Stimulated activated naive CD4-positive, alpha-beta T cell (primary cell): ENCODE results near the gene GPSM1.
"Not testable (repeated sequence)": the region's sequence is repeated elsewhere in the genome, so short reads cannot be mapped to it uniquely, and the experiment has no call there.

Source experiments
- DNase-seq, 6 experiments: peaks; one replicate each; lab custom pipeline; 2025; lab: John Stamatoyannopoulos, UW

The GPSM1 gene

DNA sequence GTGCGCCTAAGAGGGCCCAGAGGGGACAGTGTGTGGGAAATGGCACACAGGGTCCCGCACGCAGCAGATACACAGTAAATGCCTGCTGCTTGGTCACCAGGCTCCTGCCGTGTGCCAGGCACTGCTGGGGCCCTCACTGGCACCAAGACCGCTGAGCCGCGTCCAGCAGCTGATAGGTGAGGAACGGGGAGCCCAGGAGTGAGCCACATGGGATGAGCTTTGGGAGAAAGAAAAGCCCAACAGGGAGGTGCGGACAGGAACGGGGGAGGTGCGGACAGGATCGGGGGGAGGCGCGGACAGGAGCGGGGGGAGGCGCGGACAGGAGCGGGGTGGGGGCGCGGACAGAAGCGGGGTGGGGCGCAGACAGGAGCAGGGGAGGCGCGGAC is 16.5 kb downstream of the GPSM1 start:
- no peak for DNase-seq

DNA sequence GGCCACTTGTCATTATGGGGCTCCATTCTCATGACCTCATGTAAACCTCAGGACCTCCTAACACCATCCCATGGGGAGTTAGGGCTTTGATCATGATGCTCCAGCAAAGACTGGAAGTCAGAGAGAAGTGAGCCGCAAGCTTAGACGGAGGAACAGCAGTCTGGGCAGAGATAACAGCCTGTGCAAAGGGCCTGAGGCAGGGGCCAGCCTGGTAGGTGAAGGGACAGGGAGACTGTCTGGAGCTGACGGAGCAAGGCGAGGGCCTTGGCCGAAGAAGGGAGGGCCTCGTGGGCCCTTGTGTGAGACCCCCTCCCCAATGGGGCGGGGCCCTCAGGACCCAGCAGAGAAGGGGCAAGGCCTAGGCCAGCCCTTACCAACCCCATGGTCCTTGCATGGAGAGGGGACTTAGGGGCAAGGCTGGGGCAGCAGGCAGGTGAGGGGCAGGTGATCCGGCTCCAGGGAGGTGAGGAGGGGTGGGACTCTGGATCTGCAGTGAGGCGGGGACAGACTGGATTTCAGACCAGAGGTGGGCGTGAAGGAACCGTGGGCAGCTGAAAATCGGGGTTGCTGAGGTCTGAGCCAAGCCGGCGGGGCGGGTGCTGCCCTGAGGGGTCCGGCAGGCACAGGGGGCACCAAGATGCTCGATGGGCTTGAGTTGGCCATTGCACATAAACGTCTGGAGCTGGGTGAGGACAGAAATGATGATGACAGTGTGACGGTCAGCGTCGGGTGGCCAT is 17.4 kb downstream of the GPSM1 start:
- DNase-seq: no peak

DNA sequence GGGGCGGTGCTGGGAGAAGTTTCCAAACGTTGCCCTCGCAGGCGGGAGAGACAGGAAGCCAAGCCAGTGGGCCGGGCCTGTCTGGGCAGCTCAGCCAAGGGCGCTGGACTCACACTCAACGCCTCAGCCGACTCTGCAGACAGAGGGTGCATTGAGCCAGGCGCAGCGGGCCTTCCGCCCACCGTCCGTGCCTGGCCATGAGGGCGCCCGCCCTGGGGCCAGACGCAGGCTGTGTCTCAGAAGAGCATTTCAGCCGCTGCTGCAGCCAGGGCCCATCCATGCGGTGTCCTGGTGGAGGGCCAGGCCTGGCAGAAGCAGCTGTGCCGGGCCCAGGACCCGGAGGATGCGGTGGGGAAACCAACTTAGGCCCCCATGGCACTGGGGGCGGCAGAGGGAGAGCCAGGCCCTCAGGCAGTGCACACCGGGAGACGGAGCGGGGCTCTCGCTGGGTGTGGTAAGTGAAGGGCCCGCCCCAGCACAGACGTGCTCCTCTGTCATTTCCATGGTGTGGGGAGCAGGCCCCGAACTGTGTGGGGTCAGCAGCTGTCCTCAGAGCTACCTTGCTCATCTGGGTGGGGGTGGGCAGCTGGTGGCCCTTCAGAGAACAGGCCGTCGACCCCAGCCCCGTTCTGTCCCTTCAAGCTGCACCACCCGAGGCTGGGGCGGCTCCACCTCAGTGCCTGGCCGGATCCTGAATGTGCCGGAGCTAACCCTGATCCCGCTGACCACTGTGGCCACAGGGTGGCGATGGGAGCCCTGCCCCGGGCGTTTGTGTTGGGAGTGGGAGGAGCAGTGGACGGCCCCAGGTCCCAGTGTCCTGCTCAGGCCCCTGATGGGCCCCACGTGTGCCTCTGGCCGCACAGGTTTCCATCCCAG is 18.2 kb downstream of the GPSM1 start:
- no peak for DNase-seq

DNA sequence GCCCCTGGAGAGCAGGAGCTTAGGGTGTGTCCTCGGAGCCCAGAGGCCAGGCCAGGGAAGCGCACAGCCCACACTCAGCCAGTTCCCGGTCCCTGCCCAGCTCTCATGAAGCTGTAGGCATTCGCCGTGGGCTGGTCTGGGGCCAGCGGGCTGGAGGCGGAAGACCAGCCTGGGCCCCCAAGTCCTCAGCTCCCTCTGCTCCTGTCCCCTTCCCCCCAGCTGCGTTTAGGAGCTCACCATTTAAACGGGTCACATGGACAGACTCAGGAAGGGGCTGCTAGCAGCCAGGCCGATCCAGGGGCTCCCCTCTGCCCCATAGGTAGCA is 18.8 kb downstream of the GPSM1 start:
- DNase-seq: no peak

DNA sequence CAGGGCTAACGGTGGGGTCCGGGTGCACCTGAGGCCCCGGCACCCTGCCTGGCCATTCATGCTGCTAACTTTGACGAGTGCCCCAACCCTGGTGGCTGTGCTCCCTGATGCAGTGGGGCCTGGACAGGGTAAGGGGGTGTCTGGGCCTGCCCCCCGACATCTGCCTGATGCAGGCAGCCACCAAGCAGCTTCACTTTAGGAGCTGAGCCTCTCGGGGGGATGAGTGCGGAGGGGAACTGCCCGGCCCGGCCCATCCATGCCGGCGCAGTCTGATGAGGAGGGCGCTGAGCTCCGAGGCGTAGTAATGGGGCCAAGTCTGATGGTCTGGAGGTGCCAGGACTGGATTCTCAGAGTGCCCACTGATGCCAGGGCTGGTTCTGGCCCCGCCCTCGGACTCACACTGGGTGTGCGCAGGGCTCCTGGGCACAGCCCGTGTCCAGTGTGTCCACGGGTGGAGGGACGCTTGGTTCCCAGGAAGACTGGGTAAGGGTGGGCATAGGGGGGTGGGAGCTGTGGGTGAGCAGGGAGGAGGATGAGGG is 19.7 kb downstream of the GPSM1 start:
- DNase-seq: no peak

DNA sequence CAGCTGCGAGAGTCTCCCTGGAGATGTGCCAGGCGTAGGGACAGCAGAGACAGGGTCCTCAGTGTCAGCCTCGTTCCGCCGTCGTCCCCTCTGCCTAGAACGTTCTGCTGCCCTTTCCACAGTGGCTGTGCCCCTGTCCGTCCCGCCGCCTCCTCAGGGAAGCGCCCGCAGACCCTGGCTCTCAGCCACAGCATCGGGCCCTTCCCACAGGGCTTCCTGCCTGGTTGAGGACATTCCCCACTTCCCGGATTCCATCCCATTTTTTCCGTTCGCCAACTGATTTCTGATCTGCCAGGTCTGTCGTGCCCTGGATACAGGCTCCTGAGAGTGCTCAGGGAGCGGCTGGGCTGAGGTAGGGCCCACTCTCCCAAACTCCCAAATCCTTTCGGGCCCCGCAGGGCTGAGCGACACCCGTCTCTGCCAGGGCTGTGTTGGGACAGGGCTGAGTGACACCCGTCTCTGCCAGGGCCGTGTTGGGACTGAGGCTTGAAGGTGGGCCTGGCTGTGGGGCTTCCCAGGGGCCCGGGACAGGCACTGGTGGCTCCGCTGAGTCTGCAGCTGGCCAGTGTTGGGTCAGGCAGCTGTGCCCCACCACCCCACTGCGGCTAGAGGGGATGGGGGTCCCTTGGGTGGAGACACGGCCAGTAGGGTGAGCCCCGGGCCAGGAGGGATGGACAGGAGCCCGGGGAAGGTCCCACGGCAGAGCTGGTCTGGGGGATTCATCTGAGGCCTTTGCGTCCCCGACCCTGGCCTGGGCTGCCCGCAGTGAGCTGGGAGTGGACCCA is 20.3 kb downstream of the GPSM1 start:
- DNase-seq: no peak

DNA sequence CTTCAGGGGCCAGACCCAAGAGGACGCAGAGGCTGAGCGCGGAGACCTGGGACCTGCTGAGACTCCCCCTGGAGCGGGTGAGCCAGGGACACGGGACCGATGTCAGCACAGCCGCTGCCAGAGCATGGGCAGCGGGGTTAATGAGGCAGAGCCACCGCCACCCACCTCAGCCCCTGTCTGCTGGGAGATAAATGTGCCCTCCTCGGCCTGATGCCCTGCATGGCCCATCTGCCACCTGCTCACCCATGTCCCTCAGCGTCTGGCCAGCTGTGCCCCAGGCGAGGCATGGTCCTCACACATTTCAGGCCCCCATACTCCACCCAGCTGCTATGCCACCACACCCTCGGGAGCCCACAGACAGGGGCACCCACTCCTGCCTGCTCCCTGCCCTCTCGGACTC is 21.4 kb downstream of the GPSM1 start:
- no peak for DNase-seq

DNA sequence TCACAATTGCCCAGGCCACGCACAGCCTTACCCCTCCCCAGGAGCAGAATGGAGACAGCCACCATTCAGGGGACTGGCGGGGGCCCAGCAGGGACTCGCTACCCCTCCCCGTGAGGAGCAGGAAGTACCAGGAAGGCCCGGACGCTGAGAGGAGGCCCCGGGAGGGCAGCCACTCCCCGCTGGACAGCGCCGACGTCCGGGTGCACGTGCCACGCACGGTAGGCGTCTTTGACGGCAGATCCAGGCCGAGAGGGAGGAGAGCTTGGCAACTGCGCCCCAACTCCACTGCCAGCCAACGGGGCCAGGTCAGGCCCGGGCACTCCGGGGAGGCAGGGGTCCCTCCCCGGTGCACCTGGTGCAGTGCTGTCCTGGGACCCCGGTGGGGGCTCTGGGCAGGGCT is 22.2 kb downstream of the GPSM1 start:
- DNase-seq: no peak

DNA sequence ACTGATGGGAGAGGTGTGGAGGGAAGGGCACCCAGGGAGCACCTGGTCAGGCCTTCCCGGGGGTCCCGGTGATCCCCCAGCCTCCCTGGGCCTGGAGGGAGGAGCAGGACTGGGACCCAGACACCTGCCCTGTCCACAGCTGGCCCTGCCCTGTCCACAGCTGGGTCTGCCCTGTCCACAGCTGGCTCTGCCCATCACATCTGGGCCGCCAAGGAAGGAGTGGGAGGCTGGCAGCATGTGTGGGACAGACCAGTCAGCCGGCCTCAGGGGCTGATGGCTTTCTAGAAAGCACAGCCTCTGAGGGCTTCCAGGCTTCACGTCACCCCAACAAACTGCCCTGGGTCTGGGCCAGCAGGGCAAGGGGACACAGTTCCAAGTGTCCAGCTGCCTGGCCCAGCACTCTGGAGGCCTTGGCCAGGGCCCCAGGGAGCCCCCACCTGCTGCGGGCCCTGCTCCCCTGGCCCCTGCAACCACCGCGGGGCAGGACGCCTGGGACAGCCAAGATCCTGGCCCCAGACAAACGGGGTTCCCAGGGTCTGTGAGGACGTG is 24.0 kb downstream of the GPSM1 start:
- no peak for DNase-seq

DNA sequence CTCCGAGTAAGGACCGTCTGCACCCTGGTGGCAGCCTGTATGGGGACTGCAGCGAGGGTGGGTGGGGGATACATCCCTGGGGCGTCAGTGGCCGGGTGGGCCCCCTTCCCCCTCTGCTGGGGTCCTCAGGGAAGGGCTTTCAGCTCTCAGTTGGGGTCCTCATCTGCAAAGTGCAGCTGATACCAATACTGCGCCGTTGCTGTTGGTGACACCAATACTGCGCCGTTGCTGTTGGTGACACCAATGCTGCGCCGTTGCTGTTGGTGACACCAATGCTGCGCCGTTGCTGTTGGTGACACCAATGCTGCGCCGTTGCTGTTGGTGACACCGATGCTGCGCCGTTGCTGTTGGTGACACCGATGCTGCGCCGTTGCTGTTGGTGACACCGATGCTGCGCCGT is 24.5 kb downstream of the GPSM1 start:
- not testable (repeated sequence) for DNase-seq

DNA sequence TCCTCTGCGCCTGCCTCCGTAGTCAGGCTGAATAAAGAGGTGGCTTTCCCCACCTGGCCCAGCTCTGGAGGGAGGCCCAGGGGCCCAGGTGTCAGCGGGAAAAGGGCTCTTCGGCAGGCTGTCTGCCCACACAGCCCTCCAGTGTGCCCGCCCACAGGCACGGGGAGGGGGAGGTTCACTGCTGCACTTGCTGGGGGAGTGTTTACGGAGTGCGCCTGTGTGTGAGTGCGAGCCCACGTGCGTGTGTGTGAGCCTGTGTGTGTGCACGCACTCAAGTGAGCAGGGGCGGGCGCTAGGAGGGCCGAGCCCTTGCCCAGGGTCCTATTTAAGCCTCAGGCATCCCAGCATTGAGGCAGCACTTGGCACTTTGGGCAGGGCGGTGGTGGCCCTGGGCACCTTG is 25.3 kb downstream of the GPSM1 start:
- no peak for DNase-seq

DNA sequence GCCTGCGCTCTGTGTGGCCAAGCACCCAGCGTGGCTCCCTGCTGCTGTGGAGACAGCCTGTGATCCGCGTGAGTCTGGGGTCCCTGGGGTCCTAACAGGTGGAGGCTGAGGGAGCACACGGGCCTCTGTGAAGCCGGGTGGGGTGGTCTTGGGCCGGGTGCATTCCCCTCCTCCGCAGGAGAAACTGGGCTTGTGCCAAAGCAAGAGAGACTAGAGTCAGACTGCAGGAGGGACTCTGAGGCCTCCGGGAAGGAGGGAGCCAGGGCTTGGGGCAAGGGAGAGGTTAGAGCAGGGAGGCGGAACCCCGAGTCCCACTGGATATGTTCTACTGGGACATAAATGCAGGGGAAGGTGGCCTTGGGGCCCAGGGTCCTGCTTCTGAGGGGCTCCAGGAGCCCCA is 25.7 kb downstream of the GPSM1 start:
- DNase-seq: no peak

DNA sequence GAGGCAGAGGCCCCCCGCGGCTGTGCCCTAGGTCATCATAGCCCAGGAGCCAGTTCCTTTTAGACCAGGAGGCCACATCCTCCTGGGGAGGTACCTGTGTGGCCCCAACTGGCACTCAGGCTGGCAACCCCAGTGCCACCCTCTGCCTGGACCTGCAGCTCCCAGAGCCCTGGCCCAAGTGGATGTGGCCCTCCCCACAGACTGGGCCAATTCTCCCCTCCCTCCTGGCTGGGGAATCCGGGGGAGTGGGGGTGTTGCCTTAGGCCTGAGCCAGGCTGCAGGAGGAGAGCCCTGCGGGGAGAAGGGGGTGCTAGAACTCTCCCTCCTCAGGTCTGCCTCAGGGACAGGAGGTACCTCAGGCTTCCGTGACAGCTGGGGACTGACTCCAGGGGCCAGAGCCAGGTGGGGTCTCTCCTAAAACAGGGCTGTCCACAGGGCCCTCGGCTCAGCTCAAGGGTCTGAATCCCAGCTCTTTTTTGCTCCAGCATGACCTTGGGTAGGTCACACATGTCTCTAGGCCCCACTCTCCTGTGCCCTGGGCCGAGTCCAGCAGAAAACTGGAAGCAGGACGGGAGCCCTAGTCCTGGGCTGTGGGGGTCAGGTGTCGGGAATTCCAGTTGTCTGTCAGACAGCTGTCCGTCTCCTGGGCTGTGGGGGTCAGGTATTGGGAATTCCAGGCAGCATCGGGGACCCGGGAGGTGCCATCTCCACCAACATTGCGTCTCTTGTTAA is 26.6 kb downstream of the GPSM1 start:
- no peak for DNase-seq

DNA sequence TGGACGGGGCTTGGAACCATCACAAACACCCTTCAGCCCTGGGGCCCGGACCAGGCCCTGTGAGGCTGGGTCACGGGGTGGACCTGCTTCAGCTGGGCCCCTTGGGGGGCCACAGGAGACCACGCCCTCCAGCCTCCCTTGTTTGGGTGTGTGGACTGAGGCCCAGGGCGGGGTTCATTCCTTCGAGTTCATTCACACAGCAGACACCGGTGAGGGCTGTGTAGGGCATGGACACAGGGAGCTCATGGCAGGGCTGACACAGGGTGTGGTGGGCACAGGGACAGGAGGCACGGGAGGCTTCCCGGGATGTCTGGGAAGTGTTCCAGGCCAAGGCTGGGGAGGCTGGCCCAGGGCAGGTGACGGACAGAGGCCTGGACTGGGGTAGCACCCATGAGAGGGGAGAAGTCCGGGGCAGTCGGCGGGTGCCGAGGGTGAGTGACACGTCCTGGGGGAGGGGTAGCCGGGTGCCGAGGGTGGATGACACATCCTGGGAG is 27.3 kb downstream of the GPSM1 start:
- no peak for DNase-seq

DNA sequence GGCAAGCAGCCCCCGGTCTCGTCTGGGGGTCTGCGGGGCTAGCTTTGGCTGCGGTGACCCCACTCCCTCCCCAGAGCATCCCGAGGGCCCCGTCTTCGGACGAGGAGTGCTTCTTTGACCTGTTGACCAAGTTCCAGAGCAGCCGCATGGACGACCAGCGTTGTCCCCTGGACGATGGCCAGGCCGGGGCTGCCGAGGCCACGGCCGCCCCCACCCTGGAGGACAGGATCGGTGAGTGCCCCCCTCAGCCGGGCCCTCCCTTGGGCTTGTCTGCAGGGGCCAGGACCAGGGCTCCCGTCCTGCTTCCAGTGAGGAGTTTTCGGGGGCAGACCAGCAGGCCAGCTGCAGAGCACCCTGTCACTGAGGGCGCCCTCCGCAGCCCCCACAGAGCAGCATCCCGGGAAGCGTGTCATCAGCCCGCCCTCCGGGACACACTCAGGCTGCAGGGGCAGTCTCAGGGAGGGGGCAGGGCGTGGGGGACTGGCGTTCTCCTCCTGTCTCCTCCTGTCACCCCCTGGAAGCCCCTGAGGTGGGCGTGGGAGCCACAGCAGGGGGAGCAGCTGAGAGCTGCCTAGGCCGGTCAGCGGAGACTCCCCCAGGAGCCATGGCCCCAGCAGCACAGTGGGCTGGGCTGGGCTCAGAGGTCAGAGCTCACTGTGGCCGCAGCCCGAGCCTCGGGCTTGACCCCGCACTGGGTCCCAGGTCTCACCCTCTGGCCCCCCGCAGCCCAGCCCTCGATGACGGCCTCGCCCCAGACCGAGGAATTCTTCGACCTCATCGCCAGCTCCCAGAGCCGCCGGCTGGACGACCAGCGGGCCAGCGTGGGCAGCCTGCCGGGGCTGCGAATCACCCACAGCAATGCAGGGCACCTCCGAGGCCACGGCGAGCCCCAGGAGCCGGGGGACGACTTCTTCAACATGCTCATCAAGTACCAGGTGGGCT is 28.5 kb downstream of the GPSM1 start:
- DNase-seq: no peak

DNA sequence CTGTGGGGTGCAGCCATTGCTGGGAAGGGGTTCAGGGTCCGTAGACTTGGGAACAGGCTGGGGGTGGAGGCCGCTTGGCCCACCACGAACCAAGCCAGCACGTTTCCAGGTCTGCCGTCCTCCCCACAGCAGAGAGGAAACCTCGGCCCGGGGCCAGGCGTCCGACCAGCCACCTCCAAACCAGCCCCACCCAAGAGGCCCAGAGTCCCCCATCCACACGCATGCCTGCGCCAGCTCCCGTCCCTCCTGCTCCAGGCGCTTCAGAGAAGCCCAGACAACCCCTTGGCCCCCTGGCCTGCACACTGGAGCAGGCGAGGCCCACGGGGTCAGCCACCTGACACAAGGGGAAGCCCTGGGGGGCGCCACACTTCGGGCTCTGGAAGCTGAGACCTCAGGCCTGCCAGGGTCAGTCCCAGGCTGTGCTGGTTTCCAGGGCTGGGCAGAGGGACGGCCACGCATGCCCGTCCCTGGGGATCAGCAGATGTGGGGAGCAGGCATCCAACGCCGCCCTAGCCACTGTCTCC is 29.9 kb downstream of the GPSM1 start:
- no peak for DNase-seq

DNA sequence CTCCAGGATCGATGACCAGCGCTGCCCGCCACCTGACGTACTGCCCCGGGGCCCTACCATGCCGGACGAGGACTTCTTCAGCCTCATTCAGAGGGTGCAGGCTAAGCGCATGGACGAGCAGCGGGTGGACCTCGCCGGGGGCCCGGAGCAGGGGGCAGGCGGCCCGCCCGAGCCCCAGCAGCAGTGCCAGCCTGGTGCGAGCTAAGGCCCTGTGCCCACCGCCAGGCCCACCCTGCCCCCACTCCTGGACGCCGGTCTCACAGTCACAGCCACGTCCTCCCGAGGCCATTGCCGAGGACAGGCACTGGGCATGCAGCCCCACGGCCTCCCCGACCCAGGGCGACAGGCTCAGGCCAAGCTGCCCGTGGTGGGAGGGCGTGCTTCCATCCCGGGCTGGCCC is 30.7 kb downstream of the GPSM1 start:
- no peak for DNase-seq

DNA sequence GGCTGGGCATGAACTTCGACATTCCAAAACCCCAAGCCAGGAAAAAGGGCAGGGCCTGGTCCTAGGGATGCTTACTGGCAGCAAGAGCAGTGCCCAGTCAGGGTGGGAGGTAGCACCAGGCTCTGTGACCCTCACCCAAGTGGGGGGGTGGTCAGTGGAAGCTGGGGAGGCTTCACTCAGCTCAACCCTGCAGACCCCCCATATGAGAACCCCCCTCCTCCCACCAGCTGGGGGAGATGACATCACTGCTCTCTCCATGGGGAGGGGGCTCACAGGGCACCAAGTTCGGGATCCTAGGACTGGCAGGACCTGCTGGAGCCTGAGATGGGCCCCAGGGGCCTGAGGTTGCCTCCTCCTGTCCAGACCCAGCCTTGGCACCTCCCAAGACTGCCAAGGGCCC is 31.5 kb downstream of the GPSM1 start:
- DNase-seq: no peak

DNA sequence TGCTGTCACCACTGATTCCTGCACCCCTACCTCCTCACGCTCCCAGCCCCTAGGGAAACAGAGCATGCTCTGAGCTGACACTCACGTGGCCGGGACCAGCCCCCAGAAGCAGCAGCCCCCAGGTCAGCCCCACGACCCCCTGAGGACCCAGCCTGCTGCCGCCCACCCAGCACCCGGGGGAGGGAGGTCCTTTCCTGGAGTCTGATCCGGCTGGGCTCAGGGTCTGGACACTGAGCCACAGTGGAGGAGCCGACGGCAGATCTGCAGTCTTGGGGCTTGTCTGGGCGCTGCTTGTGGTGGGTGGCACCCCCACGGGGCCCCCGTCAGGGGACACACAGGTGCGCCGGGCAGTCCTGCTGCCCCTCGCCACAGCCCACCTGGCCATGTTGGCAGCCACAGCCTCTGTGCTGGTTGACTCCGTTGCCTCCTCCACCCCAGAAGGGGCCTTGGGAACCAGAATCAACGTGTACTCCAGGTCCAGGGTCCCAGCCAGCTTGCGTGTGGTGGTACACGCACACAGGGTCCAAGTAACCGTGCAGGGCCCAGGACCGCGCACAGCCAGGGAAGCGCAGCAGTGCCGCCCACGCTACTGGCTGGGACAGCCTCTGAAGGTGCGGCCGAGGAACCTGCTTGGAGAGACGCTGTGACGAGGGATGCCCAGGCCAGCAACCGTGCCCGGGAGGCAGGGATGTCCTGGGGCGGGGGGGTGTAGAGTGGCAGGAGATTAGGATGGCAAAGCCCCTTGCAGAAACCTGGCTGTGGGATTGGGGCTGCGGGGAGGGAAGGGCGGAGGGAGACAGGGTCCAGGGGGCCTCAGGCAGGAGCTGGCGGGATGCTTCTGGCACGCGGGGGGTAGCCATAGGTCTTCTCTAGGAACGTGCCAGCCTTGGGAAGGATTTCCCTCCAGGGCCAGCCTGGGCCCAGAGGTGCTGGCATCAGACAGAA is 32.7 kb downstream of the GPSM1 start:
- DNase-seq: no peak
